Measurements from ENCODE around the gene MALT1.

GRCh38 chr18:58687871-58688308 is 16.6 kb downstream of the MALT1 start:
- TF ChIP-seq POLR2A (IDR thresholded peaks at IDR 0.05) (no peak), CTCF (IDR thresholded peaks at IDR 0.05) (no peak), POLR2AphosphoS5 (IDR thresholded peaks at IDR 0.05) (no peak)

All from sigmoid colon (tissue), 4 donors.